Measurements from ENCODE around the gene KCNQ1. TPM values are rescaled to one million over a fixed set of nuclear protein-coding genes. Genes with fewer than 3 reads are reported as not detected.

KCNQ1 gene
- total RNA-seq, 1 experiment from 2014 or later = not detected

DNA sequence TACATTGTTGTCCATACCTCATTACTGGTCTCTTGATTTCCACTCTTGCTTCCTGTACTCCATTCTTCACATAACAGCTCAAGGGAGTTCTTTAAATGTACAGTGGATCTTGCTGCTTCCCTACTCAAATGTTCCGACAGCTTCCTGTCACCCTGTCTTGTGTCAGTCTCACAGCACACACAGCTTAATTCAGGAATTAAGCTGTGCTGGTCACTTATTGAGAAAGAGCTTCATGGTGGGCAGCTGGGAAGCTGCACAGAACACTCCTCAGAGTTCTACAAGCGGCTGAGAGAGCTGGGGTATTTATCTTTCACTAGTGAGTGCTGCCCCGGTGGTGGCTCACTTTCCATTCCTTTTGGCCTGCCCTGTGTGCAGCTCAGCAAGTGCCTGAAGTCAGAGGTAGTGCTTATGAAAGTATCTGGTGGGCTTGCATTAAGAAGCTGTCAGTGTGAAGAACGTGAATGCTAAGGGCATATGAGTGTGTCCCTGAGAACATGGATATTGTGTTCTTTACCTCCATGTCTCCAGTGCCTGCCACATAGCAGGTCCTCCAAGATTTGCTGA, 206.3 kb downstream of the KCNQ1 start:
- H3K27me3 Mint-ChIP-seq (ENCODE audit: insufficient read depth, unreplicated experiment) = peaks cover 12% of the 10 kb centered on the region

DNA sequence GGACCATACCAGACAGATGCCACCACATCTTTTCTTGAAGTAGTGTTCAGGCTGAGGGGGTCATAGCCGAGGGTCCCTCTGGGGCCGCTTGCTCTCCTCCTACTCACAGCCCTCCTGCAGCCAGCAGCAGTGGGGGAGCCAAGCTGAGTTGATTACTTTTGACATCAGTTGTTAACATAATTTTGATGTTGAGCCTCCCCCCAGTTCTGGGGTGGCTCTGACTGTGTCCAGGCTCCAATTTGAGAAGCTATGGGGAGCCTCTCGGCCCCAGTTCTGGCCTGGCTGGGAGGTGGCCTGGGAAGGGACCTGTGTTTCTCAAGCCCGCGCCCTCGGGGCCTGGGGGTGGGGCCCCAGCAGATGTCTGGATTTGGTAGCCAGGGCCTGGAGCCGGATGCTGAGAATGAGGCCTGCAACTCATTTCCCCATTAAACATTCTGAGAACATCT, 207.0 kb downstream of the KCNQ1 start:
- TF ChIP-seq, protein P1, sequence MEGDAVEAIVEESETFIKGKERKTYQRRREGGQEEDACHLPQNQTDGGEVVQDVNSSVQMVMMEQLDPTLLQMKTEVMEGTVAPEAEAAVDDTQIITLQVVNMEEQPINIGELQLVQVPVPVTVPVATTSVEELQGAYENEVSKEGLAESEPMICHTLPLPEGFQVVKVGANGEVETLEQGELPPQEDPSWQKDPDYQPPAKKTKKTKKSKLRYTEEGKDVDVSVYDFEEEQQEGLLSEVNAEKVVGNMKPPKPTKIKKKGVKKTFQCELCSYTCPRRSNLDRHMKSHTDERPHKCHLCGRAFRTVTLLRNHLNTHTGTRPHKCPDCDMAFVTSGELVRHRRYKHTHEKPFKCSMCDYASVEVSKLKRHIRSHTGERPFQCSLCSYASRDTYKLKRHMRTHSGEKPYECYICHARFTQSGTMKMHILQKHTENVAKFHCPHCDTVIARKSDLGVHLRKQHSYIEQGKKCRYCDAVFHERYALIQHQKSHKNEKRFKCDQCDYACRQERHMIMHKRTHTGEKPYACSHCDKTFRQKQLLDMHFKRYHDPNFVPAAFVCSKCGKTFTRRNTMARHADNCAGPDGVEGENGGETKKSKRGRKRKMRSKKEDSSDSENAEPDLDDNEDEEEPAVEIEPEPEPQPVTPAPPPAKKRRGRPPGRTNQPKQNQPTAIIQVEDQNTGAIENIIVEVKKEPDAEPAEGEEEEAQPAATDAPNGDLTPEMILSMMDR (IDR thresholded peaks at IDR 0.05; ENCODE audit: unreplicated experiment) = no peak
- H3K4me1 Mint-ChIP-seq (ENCODE audit: insufficient read depth, unreplicated experiment) = peaks cover 5% of the 10 kb centered on the region
- POLR2A ChIA-PET = interaction anchor here (0.7 to 0.9 kb wide), 2 partner anchors 13 to 241 kb away, joined by 3 read pairs; no protein-coding TSS in a partner anchor
- intact Hi-C loops (cut with micrococcal nuclease) = no loop called here
- CTCF ChIA-PET = interaction anchor here (0.6 kb wide), 1 partner anchor 236 kb away, joined by 3 read pairs; no protein-coding TSS in a partner anchor
- H3K27ac Mint-ChIP-seq (ENCODE audit: low read depth, unreplicated experiment) = no peak overlapping the region
- peaks cover 12% of the 10 kb centered on the region for H3K27me3 Mint-ChIP-seq (ENCODE audit: insufficient read depth, unreplicated experiment)
- BruUV-seq (replicated peaks) = no TSS peak
- no peak overlapping the region for H3K4me3 Mint-ChIP-seq (ENCODE audit: unreplicated experiment)
- peaks cover 33% of the 10 kb centered on the region for H3K9me3 Mint-ChIP-seq (ENCODE audit: unreplicated experiment)
- H3K36me3 Mint-ChIP-seq (ENCODE audit: insufficient read depth, unreplicated experiment) = peaks cover 4% of the 10 kb centered on the region
- no peak for DNase-seq (ENCODE audit: unreplicated experiment)

More for the DNA sequence above, 206.3 kb downstream of the KCNQ1 start:
- Mint-ChIP-seq H3K4me1 (ENCODE audit: insufficient read depth, unreplicated experiment) (peaks cover 3% of the 10 kb centered on the region), H3K4me3 (ENCODE audit: unreplicated experiment) (no peak overlapping the region), H3K9me3 (ENCODE audit: unreplicated experiment) (peaks cover 33% of the 10 kb centered on the region), H3K36me3 (ENCODE audit: insufficient read depth, unreplicated experiment) (peaks cover 4% of the 10 kb centered on the region), H3K27ac (ENCODE audit: low read depth, unreplicated experiment) (no peak overlapping the region)
- TF ChIP-seq, protein P1 (IDR thresholded peaks at IDR 0.05; ENCODE audit: unreplicated experiment) = no peak
- no TSS peak for BruUV-seq (replicated peaks)
- ChIA-PET POLR2A (interaction anchor here (0.7 kb wide), 1 partner anchor 241 kb away, joined by 3 read pairs; no protein-coding TSS in a partner anchor), CTCF (no interaction called here)
- intact Hi-C loops (cut with micrococcal nuclease) = no loop called here
- DNase-seq (ENCODE audit: unreplicated experiment) = no peak

DNA sequence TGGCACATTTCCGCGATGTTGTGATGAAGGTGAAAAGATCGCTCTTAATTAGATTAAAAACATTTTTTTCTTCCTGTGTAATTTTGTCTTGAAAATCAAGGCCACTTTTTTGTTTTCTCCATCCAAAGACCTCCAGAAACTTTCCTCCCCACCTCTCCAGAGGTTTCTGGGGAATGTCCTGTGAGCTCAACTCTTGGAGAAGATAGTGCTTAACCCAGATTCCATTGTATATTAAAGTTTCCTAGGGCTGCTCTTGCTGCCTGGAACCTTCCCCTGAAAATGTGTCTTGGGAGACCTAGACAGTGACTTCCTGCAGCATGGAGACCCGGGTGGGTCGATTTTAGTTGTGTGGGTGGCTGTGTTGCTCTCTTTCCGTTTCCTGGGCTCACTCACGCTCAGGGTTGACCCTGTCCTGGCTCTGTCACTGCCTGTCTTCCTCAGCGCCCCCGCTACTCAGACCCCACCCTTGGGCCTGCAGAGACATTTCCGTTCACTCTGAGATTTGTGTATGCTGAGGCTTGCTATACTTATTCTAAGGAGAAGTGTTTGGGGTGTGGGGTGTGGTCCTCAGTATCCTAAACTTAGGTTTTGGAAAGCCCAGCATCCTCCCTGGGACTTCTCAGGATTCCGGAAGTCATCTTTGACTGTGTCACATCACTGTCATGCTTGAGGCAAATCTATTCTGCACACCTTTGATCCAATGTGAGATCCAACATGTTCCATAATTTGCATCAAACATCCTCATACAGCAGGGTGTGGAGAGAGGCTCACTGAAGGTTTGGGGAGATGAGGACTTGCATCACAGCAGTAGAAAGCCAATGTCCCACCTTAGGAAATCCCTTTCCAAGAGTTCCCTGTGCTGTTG, 207.8 kb downstream of the KCNQ1 start:
- POLR2A ChIA-PET = interaction anchor here (0.9 kb wide), 1 partner anchor 12 kb away, joined by 3 read pairs; no protein-coding TSS in a partner anchor
- CTCF ChIA-PET = interaction anchor here (0.6 kb wide), 1 partner anchor 235 kb away, joined by 3 read pairs; no protein-coding TSS in a partner anchor
- DNase-seq (ENCODE audit: unreplicated experiment) = no peak
- H3K36me3 Mint-ChIP-seq (ENCODE audit: insufficient read depth, unreplicated experiment) = peaks cover 4% of the 10 kb centered on the region
- H3K27me3 Mint-ChIP-seq (ENCODE audit: insufficient read depth, unreplicated experiment) = peaks cover 12% of the 10 kb centered on the region
- H3K9me3 Mint-ChIP-seq (ENCODE audit: unreplicated experiment) = peaks cover 26% of the 10 kb centered on the region
- peaks cover 5% of the 10 kb centered on the region for H3K4me1 Mint-ChIP-seq (ENCODE audit: insufficient read depth, unreplicated experiment)
- H3K27ac Mint-ChIP-seq (ENCODE audit: low read depth, unreplicated experiment) = no peak overlapping the region
- BruUV-seq (replicated peaks) = no TSS peak
- no peak overlapping the region for H3K4me3 Mint-ChIP-seq (ENCODE audit: unreplicated experiment)
- TF ChIP-seq, protein P1 (IDR thresholded peaks at IDR 0.05; ENCODE audit: unreplicated experiment) = no peak
- intact Hi-C loops (cut with micrococcal nuclease) = no loop called here

DNA sequence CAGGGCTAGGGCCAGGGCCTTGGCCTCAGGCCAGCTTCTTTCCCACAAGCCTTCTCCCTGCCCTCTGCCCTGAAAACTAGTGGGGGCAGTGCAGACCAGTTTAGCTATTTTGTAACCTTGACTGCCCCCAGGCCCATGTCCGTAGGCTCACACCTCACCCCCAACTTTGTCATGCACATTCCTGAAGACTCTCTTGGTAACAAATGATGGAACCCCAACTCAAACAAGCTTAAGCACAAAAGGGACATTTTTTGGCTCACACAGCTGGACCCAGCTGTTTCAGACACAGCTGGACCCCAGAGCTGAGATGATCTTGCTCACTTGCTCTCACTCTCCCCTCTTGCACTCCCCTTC, 208.4 kb downstream of the KCNQ1 start:
- BruUV-seq (replicated peaks) = no TSS peak
- TF ChIP-seq, protein P1 (IDR thresholded peaks at IDR 0.05; ENCODE audit: unreplicated experiment) = no peak
- Mint-ChIP-seq H3K27ac (ENCODE audit: low read depth, unreplicated experiment) (no peak overlapping the region), H3K9me3 (ENCODE audit: unreplicated experiment) (peaks cover 26% of the 10 kb centered on the region), H3K36me3 (ENCODE audit: insufficient read depth, unreplicated experiment) (peaks cover 4% of the 10 kb centered on the region), H3K4me3 (ENCODE audit: unreplicated experiment) (no peak overlapping the region), H3K4me1 (ENCODE audit: insufficient read depth, unreplicated experiment) (peaks cover 5% of the 10 kb centered on the region), H3K27me3 (ENCODE audit: insufficient read depth, unreplicated experiment) (peaks cover 12% of the 10 kb centered on the region)
- intact Hi-C loops (cut with micrococcal nuclease) = no loop called here
- CTCF ChIA-PET = interaction anchor here (0.7 to 1.0 kb wide), 3 partner anchors 106 to 122 kb away, joined by 3 to 4 read pairs (median 3); no protein-coding TSS in a partner anchor
- no peak for DNase-seq (ENCODE audit: unreplicated experiment)
- POLR2A ChIA-PET = no interaction called here

Data from MCF 10A (cell line).